ENCODE data around the gene TBKBP1.

DNA sequence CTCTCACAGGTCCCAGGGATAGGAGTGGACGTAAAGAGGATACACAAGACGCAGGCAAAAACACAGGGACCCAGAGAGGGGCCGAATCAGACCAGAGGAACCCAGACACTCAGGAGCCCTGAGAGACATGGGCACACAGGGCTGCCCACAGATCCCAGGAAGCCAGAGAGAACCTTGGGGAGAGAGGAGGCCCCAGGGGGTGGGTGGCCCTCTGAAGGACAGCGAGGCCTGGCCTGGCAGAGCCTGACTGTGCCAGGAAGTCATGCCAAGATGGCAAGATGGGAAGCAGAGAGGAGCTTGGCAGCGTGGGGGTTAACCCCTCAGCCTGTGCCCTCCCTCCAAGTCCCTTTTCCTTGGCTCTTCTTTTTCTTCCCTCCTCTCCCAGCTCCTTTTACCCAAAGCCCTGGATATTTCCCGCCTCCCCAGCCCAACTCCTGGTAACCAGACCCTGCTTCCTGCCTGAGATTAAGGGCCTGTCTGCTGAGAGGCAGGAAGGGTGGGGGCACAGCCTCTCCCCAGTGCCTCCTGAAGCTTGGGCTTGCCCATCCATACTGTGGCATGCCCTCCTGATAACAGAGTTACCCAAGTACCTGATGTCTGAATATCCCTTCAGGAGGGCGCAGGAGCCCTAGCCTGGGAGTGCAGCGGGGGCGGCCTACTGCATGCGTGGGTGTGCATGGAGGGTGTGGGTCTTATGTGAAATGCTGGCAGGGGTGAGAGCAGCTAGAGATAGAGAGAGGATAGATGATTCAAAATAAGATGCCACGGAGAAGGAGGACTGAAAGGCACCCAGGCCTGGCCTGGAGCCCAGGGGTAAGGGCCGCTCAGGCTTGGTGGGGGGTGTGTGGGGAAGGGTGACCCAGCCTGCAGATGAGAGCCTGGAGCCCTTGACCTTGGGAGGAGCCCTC, 33.1 kb downstream of the TBKBP1 start:
- TF ChIP-seq CTCF (tag by site-specific recombination; IDR thresholded peaks at IDR 0.05) (no peak), ZNF558 (tag by site-specific recombination; IDR thresholded peaks at IDR 0.05) (no peak), REPIN1 (tag by site-specific recombination; IDR thresholded peaks at IDR 0.05; ENCODE audit: low read depth) (no peak), SCRT1 (tag by site-specific recombination; IDR thresholded peaks at IDR 0.05; ENCODE audit: borderline replicate concordance) (no peak), ZNF843 (tag by site-specific recombination; IDR thresholded peaks at IDR 0.05) (no peak), REST (tag by site-specific recombination; IDR thresholded peaks at IDR 0.05) (no peak)
- TF ChIP-seq, protein P1, sequence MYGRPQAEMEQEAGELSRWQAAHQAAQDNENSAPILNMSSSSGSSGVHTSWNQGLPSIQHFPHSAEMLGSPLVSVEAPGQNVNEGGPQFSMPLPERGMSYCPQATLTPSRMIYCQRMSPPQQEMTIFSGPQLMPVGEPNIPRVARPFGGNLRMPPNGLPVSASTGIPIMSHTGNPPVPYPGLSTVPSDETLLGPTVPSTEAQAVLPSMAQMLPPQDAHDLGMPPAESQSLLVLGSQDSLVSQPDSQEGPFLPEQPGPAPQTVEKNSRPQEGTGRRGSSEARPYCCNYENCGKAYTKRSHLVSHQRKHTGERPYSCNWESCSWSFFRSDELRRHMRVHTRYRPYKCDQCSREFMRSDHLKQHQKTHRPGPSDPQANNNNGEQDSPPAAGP (tag by site-specific recombination; IDR thresholded peaks at IDR 0.05), result no peak
- TF ChIP-seq, protein P2, sequence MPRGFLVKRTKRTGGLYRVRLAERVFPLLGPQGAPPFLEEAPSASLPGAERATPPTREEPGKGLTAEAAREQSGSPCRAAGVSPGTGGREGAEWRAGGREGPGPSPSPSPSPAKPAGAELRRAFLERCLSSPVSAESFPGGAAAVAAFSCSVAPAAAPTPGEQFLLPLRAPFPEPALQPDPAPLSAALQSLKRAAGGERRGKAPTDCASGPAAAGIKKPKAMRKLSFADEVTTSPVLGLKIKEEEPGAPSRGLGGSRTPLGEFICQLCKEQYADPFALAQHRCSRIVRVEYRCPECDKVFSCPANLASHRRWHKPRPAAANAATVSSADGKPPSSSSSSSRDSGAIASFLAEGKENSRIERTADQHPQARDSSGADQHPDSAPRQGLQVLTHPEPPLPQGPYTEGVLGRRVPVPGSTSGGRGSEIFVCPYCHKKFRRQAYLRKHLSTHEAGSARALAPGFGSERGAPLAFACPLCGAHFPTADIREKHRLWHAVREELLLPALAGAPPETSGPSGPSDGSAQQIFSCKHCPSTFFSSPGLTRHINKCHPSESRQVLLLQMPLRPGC (tag by site-specific recombination; IDR thresholded peaks at IDR 0.05), result no peak
- TF ChIP-seq, protein P3, sequence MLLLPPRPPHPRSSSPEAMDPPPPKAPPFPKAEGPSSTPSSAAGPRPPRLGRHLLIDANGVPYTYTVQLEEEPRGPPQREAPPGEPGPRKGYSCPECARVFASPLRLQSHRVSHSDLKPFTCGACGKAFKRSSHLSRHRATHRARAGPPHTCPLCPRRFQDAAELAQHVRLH (tag by site-specific recombination; IDR thresholded peaks at IDR 0.05), result no peak
